GM21723 (cell line): ENCODE results near the gene PLTP.
A peak's percentile ranks its signal among the peaks of the same experiment; 100 is the strongest.
"Not testable (repeated sequence)": the region's sequence is repeated elsewhere in the genome, so short reads cannot be mapped to it uniquely, and the experiment has no call there.

Experiments
- ATAC-seq: cut with Tn5 transposase; IDR thresholded peaks from one replicate; pipeline ENCODE4 v1.9.1; 2021; ENCODE audit warnings: mild to moderate bottlenecking, moderate library complexity; ENCODE audit not compliant: unreplicated experiment

The PLTP gene

GRCh38 chr20:45901332-45901731, 10.6 kb downstream of the PLTP start:
- not testable (repeated sequence) for ATAC-seq

GRCh38 chr20:45899046-45899835, 12.7 kb downstream of the PLTP start:
- ATAC-seq, result no peak

- ATAC-seq, result no peak
Measured at GRCh38 chr20:45898285-45898684, 13.7 kb downstream of the PLTP start.

GRCh38 chr20:45897692-45898091, 14.3 kb downstream of the PLTP start:
- ATAC-seq, result no peak

- no peak for ATAC-seq
Measured at GRCh38 chr20:45897289-45897688, 14.7 kb downstream of the PLTP start.

- ATAC-seq, result no peak
Measured at GRCh38 chr20:45896641-45897161, 15.3 kb downstream of the PLTP start.

GRCh38 chr20:45894797-45895196, 17.2 kb downstream of the PLTP start:
- ATAC-seq, result no peak

- no peak for ATAC-seq
Measured at GRCh38 chr20:45893831-45894230, 18.1 kb downstream of the PLTP start.

- ATAC-seq, result no peak
Measured at GRCh38 chr20:45892828-45893500, 19.0 kb downstream of the PLTP start.

- ATAC-seq, result no peak
Measured at GRCh38 chr20:45892049-45892825, 19.7 kb downstream of the PLTP start.

- peak; percentile 78 for ATAC-seq
Measured at GRCh38 chr20:45890985-45891983, 20.7 kb downstream of the PLTP start, which contains the start of the genes CTSA and NEURL2. Gene CTSA, plus strand, starts transcription at chr20:45891335. Its CDS starts 234 bp downstream, at chr20:45891569. Gene NEURL2, minus strand, starts transcription at chr20:45891208. Its CDS starts 217 bp downstream, at chr20:45890991.

- ATAC-seq, result peak; percentile 26
Measured at GRCh38 chr20:45890077-45890984, 21.6 kb downstream of the PLTP start.

GRCh38 chr20:45888681-45889080, 23.3 kb downstream of the PLTP start:
- no peak for ATAC-seq

GRCh38 chr20:45887346-45887715, 24.6 kb downstream of the PLTP start, which contains the start of gene SPATA25:
Gene SPATA25, minus strand, starts transcription at chr20:45887622. Its CDS starts 32 bp downstream, at chr20:45887590.
- no peak for ATAC-seq

GRCh38 chr20:45886590-45887345, 25.2 kb downstream of the PLTP start:
- no peak for ATAC-seq

GRCh38 chr20:45883100-45883469, 28.9 kb downstream of the PLTP start:
- no peak for ATAC-seq

- ATAC-seq, result no peak
Measured at GRCh38 chr20:45882469-45883099, 29.4 kb downstream of the PLTP start.
